ENCODE measurements around the gene AQP2. TPM values are rescaled to one million over a fixed set of nuclear protein-coding genes. Genes with fewer than 3 reads are reported as not detected.

The AQP2 gene
- total and polyA plus RNA-seq, 4 donors, result not detected

DNA sequence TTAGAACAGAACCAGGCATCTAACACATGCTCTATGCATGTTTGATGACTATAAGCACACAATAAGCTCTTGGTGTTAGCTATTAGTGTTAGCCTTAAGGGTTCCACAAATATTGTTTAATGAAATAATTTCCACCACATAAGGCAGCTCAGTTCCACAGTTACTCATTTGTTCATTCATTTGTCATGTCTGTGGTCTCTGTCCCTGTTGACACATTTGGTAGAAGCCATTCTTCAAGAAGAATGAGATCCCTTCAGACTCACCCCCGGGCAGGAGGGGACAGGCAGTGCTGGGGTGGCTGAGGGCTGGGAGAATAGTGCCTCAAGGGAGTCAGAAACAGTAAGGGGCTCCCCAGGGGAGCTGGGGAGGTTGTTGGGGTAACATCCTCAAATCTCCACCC is 43.2 kb upstream of the AQP2 start:
- Histone ChIP-seq H3K4me3 (ENCODE audit: low read depth in 1 of 3, low read length in 3 of 3) (no peak overlapping the region), H3K27ac (ENCODE audit: low read depth in 1 of 2, low read length in 2 of 2) (no peak overlapping the region), H3K9me3 (ENCODE audit: control insufficient read depth in 4 of 4, low read length in 3 of 4) (no peaks in the 10 kb centered on the region), H3K36me3 (ENCODE audit: control insufficient read depth in 4 of 4, insufficient read depth in 3 of 4, low read depth in 1 of 4, low read length in 3 of 4) (no peaks in the 10 kb centered on the region), H3K4me1 (ENCODE audit: control insufficient read depth in 4 of 4, insufficient read depth in 4 of 4, low read length in 3 of 4) (no peaks in the 10 kb centered on the region), H3K27me3 (ENCODE audit: control insufficient read depth in 4 of 4, insufficient read depth in 4 of 4, low read length in 3 of 4) (no peaks in the 10 kb centered on the region), H3K9ac (ENCODE audit: low read depth in 1 of 2, low read length in 2 of 2) (no peak overlapping the region)
- TF ChIP-seq FOXA2 (IDR thresholded peaks at IDR 0.05) (no peak), JUND (IDR thresholded peaks at IDR 0.05) (no peak), FOXA1 (IDR thresholded peaks at IDR 0.05) (no peak), EGR1 (IDR thresholded peaks at IDR 0.05; ENCODE audit: low read depth in 2 of 2) (no peak), NR2F2 (IDR thresholded peaks at IDR 0.05) (no peak), TAF1 (conservative IDR thresholded peaks at IDR 0.05) (no peak)
- TF ChIP-seq, protein P1, sequence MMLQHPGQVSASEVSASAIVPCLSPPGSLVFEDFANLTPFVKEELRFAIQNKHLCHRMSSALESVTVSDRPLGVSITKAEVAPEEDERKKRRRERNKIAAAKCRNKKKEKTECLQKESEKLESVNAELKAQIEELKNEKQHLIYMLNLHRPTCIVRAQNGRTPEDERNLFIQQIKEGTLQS (IDR thresholded peaks at IDR 0.05), result no peak
- TF ChIP-seq, protein P2, sequence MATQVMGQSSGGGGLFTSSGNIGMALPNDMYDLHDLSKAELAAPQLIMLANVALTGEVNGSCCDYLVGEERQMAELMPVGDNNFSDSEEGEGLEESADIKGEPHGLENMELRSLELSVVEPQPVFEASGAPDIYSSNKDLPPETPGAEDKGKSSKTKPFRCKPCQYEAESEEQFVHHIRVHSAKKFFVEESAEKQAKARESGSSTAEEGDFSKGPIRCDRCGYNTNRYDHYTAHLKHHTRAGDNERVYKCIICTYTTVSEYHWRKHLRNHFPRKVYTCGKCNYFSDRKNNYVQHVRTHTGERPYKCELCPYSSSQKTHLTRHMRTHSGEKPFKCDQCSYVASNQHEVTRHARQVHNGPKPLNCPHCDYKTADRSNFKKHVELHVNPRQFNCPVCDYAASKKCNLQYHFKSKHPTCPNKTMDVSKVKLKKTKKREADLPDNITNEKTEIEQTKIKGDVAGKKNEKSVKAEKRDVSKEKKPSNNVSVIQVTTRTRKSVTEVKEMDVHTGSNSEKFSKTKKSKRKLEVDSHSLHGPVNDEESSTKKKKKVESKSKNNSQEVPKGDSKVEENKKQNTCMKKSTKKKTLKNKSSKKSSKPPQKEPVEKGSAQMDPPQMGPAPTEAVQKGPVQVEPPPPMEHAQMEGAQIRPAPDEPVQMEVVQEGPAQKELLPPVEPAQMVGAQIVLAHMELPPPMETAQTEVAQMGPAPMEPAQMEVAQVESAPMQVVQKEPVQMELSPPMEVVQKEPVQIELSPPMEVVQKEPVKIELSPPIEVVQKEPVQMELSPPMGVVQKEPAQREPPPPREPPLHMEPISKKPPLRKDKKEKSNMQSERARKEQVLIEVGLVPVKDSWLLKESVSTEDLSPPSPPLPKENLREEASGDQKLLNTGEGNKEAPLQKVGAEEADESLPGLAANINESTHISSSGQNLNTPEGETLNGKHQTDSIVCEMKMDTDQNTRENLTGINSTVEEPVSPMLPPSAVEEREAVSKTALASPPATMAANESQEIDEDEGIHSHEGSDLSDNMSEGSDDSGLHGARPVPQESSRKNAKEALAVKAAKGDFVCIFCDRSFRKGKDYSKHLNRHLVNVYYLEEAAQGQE (IDR thresholded peaks at IDR 0.05), result no peak
- WGBS, result 84% methylated on average over 1 of the region's 1 CpG
- no peak for DNase-seq (ENCODE audit: low spot score)

DNA sequence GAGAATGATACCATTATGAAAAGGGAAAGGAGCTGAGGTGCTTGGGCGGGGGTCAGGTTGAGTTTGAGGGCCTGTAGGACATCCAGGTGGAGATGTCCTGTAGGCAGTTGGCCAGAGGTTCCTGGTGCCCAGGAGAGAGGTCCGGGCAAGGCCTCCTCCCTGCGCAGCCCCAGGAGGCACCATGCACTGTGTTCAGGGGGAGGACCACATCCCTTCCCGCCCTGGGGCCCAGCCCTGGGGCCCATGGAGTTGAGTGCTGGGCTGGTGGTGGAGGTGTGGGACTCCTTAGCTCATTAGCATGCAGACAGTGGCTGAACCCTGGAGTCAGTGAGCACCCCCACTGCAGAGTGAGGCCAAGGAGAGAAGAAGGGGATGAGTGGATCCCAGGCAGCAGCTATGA is 41.2 kb upstream of the AQP2 start:
- H3K27me3 ChIP-seq (ENCODE audit: control insufficient read depth in 4 of 4, insufficient read depth in 4 of 4, low read length in 3 of 4), result no peaks in the 10 kb centered on the region
- H3K4me1 ChIP-seq (ENCODE audit: control insufficient read depth in 4 of 4, insufficient read depth in 4 of 4, low read length in 3 of 4), result no peaks in the 10 kb centered on the region
- H3K36me3 ChIP-seq (ENCODE audit: control insufficient read depth in 4 of 4, insufficient read depth in 3 of 4, low read depth in 1 of 4, low read length in 3 of 4), result no peaks in the 10 kb centered on the region
- DNase-seq (ENCODE audit: low spot score), result no peak
- H3K9me3 ChIP-seq (ENCODE audit: control insufficient read depth in 4 of 4, low read length in 3 of 4), result no peaks in the 10 kb centered on the region
- TF ChIP-seq GABPA (IDR thresholded peaks at IDR 0.05 in 1 of 2, conservative IDR thresholded peaks at IDR 0.05 in 1 of 2) (no peak), FOXA1 (IDR thresholded peaks at IDR 0.05) (no peak), JUND (IDR thresholded peaks at IDR 0.05) (no peak), HNF4G (IDR thresholded peaks at IDR 0.05) (no peak), YY1 (IDR thresholded peaks at IDR 0.05) (no peak), NR2F2 (IDR thresholded peaks at IDR 0.05) (no peak), HNF4A (conservative IDR thresholded peaks at IDR 0.05) (no peak), TAF1 (conservative IDR thresholded peaks at IDR 0.05) (no peak), RAD21 (IDR thresholded peaks at IDR 0.05) (no peak), RXRA (IDR thresholded peaks at IDR 0.05) (no peak)
- TF ChIP-seq, protein P1 (IDR thresholded peaks at IDR 0.05), result no peak
- TF ChIP-seq, protein P2 (IDR thresholded peaks at IDR 0.05), result no peak
- TF ChIP-seq, protein P3, sequence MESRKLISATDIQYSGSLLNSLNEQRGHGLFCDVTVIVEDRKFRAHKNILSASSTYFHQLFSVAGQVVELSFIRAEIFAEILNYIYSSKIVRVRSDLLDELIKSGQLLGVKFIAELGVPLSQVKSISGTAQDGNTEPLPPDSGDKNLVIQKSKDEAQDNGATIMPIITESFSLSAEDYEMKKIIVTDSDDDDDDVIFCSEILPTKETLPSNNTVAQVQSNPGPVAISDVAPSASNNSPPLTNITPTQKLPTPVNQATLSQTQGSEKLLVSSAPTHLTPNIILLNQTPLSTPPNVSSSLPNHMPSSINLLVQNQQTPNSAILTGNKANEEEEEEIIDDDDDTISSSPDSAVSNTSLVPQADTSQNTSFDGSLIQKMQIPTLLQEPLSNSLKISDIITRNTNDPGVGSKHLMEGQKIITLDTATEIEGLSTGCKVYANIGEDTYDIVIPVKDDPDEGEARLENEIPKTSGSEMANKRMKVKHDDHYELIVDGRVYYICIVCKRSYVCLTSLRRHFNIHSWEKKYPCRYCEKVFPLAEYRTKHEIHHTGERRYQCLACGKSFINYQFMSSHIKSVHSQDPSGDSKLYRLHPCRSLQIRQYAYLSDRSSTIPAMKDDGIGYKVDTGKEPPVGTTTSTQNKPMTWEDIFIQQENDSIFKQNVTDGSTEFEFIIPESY (IDR thresholded peaks at IDR 0.05), result no peak
- TF ChIP-seq, protein P4, sequence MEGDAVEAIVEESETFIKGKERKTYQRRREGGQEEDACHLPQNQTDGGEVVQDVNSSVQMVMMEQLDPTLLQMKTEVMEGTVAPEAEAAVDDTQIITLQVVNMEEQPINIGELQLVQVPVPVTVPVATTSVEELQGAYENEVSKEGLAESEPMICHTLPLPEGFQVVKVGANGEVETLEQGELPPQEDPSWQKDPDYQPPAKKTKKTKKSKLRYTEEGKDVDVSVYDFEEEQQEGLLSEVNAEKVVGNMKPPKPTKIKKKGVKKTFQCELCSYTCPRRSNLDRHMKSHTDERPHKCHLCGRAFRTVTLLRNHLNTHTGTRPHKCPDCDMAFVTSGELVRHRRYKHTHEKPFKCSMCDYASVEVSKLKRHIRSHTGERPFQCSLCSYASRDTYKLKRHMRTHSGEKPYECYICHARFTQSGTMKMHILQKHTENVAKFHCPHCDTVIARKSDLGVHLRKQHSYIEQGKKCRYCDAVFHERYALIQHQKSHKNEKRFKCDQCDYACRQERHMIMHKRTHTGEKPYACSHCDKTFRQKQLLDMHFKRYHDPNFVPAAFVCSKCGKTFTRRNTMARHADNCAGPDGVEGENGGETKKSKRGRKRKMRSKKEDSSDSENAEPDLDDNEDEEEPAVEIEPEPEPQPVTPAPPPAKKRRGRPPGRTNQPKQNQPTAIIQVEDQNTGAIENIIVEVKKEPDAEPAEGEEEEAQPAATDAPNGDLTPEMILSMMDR (IDR thresholded peaks at IDR 0.05; ENCODE audit: low read depth, low read length, missing input control), result no peak
- H3K27ac ChIP-seq (ENCODE audit: low read depth in 1 of 2, low read length in 2 of 2), result no peak overlapping the region
- WGBS, result 93% methylated on average over 4 of the region's 4 CpGs
- no peak overlapping the region for H3K4me3 ChIP-seq (ENCODE audit: low read depth in 1 of 3, low read length in 3 of 3)
- no peak overlapping the region for H3K9ac ChIP-seq (ENCODE audit: low read depth in 1 of 2, low read length in 2 of 2)

Measured in liver (tissue), 9 donors.